Measurements from ENCODE around the gene ICA1L.

Gene ICA1L

GRCh38 chr2:202782940-202783558, 88.5 kb downstream of the ICA1L start:
- DNase-seq (ENCODE audit: low read depth in 3 of 3): no peak

GRCh38 chr2:202780514-202781021, 91.0 kb downstream of the ICA1L start:
- DNase-seq (ENCODE audit: low read depth in 3 of 3): no peak

GRCh38 chr2:202778217-202778616, 93.3 kb downstream of the ICA1L start:
- DNase-seq (ENCODE audit: low read depth in 3 of 3): no peak

- no peak for DNase-seq (ENCODE audit: low read depth in 3 of 3)
Measured at GRCh38 chr2:202774104-202774503, 97.5 kb downstream of the ICA1L start.

GRCh38 chr2:202773301-202773973, 98.1 kb downstream of the ICA1L start:
- no peak for DNase-seq (ENCODE audit: low read depth in 3 of 3)

- DNase-seq (ENCODE audit: low read depth in 3 of 3): no peak
Measured at GRCh38 chr2:202771741-202772460, 99.7 kb downstream of the ICA1L start.

- no peak for DNase-seq (ENCODE audit: low read depth in 3 of 3)
Measured at GRCh38 chr2:202771336-202771735, 100.2 kb downstream of the ICA1L start.

- DNase-seq (ENCODE audit: low read depth in 3 of 3): no peak
Measured at GRCh38 chr2:202769201-202769600, 102.4 kb downstream of the ICA1L start.

- no peak for DNase-seq (ENCODE audit: low read depth in 3 of 3)
Measured at GRCh38 chr2:202768273-202768672, 103.3 kb downstream of the ICA1L start.

GRCh38 chr2:202765436-202765835, 106.1 kb downstream of the ICA1L start:
- no peak for DNase-seq (ENCODE audit: low read depth in 3 of 3)

- DNase-seq (ENCODE audit: low read depth in 3 of 3): no peak
Measured at GRCh38 chr2:202764991-202765390, 106.6 kb downstream of the ICA1L start.

- no peak for DNase-seq (ENCODE audit: low read depth in 3 of 3)
Measured at GRCh38 chr2:202763916-202764315, 107.7 kb downstream of the ICA1L start.

GRCh38 chr2:202762556-202762955, 109.0 kb downstream of the ICA1L start:
- DNase-seq (ENCODE audit: low read depth in 3 of 3): no peak

GRCh38 chr2:202760848-202761247, 110.7 kb downstream of the ICA1L start:
- DNase-seq (ENCODE audit: low read depth in 3 of 3): no peak

- DNase-seq (ENCODE audit: low read depth in 3 of 3): no peak
Measured at GRCh38 chr2:202758604-202759003, 113.0 kb downstream of the ICA1L start.

- no peak for DNase-seq (ENCODE audit: low read depth in 3 of 3)
Measured at GRCh38 chr2:202758128-202758527, 113.4 kb downstream of the ICA1L start.

- no peak for DNase-seq (ENCODE audit: low read depth in 3 of 3)
Measured at GRCh38 chr2:202757339-202757738, 114.2 kb downstream of the ICA1L start.

- no peak for DNase-seq (ENCODE audit: low read depth in 3 of 3)
Measured at GRCh38 chr2:202756598-202756997, 115.0 kb downstream of the ICA1L start.

GRCh38 chr2:202754936-202755335, 116.6 kb downstream of the ICA1L start:
- no peak for DNase-seq (ENCODE audit: low read depth in 3 of 3)

- no peak for DNase-seq (ENCODE audit: low read depth in 3 of 3)
Measured at GRCh38 chr2:202752071-202752470, 119.5 kb downstream of the ICA1L start.

- DNase-seq (ENCODE audit: low read depth in 3 of 3): no peak
Measured at GRCh38 chr2:202750763-202751427, 120.7 kb downstream of the ICA1L start.

GRCh38 chr2:202749477-202749876, 122.1 kb downstream of the ICA1L start:
- no peak for DNase-seq (ENCODE audit: low read depth in 3 of 3)

Data from stimulated activated CD4-positive, alpha-beta T cell treated with anti-CD3 and anti-CD28 coated beads, TNF-alpha, amount 100 ng/mL, for 4 hours (primary cell).